T-helper 2 cell treated with Interferon-gamma antibody and Interleukin-4, amounts not matched to agents 100 ng/mL and 5 ng/mL, for 36 hours (primary cell): ENCODE data around the gene CELA2B. TPM values are rescaled to one million over a fixed set of nuclear protein-coding genes. Genes with fewer than 3 reads are reported as not detected.

Source experiments
- intact Hi-C: fragments of 100-400 bp; cut with micrococcal nuclease; formaldehyde crosslinking; loops from one replicate; pipeline ENCODE4 v1.15.1; 2023
- total RNA-seq: library from RNA; stranded (reverse); gene quantifications from 2 replicates; pipeline ENCODE4 v1.2.3, GENCODE V29; 2022

Gene CELA2B
- total RNA-seq, 1 donor from 2014 or later, result not detected

DNA sequence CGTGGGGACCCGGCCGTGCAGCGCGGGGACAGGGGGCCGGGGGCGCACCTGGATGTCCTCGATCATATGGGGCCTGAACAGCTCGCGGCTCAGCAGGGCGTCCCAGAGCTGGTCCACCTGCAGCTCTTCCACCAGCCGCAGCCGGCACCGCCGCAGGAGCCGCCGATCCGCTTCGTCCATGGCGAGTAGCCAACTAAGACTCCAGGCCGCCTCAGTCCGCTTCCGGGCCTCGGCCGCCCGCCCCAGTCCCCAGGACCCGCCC, 48.0 kb downstream of the CELA2B start, which contains the start of gene CASP9:
Gene CASP9 (minus strand): TSS at position 195 of the 262 bp plus-strand sequence. CDS start 15 bp downstream, at position 180.
- intact Hi-C loops, result loop anchor here (10.0 kb wide), 2 partner anchors 179 to 1789 kb away; no protein-coding TSS in a partner anchor

DNA sequence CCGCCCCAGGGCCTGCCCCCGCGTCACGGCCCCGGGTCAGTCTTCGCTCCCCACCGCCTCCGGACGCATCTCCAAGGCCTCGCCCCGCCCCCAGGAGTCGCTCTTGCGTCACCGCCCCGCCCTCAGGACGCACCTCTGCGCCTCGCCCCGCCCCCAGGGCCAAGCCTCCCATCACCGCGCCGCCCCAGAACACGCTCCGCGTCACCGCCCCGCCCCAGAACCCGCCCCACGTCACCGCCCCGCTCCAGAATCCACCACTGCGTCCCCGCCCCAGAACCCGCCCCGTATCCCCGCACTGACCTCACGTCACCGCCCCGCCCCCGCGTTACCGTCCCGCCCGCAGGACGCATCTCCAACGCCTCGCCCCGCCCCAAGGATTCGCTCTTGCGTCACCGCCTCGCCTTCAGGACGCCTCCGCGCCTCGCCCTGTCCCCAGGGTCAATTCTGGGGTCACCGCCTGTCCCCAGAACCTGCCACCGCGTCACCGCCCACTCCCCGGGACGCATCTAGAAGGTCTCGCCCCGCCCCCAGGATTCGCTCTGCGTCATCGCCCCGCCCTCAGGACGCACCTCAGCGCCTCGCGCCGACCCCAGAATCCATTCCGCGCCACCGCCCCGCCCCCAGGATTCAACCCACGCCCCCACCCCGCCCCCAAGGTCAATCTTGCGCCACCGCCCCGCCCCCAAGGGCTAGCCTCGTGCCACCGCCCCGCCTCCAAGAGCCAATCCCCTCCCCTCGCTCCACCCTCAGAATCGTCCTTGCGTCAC, 48.6 kb downstream of the CELA2B start:
- intact Hi-C loops, result loop anchor here (5.0 to 10.0 kb wide), 3 partner anchors 173 to 1790 kb away; no protein-coding TSS in a partner anchor

DNA sequence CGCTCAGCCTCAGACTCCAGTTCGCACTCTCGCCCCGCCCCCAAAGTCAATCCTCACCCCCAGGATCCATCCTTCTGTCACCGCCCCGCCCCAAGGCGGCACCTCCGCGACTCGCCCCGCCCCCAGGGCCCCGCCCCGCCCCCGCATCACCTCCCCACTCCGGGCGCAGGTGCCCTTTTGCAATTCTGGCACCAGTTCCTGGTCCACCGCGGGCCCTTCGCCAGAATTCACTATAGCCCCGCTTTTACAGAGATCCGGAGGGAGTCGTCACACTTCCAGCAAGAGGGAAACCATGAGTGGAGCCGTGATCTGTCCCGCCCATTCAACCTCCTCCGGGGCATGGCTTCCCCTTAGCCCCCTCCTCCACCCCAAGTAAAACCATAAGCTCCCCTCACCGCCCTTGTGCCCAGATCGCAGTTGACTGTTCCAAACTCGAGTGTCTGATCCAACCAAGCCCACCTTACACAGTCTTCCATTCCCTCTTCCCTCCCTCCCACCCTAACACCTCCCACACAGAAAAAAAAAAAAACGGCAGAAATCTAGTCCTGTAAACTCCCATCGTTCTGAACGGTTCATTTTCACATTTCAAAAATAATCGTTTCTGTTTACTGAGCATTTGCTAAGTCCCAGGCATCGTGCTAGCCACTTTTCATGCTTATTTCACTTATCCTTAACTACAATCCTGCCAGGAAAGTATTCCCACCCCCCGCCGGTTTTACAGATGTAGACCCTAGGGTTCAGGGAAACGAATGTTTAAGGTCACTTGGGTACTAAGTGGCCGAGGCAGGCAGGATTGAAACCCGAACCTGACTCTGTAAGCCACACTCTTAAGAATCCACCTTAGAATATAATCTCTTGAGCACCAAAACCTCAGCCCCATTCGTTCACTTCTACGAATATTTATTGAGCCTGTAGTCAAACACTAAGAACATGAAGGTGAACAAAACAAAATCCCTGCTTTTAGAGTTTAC, 49.4 kb downstream of the CELA2B start:
- intact Hi-C loops, result loop anchor here (1.0 to 10.0 kb wide), 7 partner anchors 53 to 1791 kb away; partner anchors contain the start of gene DDI2

DNA sequence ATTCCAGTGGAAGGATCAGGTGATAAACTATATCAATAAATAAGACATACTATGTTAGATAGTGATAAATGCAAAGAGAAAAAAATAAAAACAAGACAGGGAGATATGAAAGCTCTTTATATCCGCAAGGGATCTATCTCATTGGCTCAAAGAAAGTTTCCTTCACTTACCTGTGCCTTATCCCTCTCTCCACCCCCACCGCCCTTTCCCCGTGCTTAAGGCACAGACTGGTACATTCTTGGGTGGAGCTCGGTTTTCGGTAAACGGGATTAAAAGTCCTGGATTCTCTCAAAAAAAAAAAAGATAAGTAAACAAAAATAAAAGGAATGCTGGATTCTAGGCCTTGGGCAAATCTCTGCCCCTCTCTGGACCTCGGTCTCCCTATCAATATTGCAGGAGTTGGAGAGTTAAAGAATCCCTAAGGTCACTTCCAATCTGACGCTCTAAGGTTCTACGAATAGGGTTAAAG, 50.2 kb downstream of the CELA2B start:
- intact Hi-C loops, result loop anchor here (1.0 to 10.0 kb wide), 7 partner anchors 53 to 1791 kb away; partner anchors contain the start of gene DDI2

DNA sequence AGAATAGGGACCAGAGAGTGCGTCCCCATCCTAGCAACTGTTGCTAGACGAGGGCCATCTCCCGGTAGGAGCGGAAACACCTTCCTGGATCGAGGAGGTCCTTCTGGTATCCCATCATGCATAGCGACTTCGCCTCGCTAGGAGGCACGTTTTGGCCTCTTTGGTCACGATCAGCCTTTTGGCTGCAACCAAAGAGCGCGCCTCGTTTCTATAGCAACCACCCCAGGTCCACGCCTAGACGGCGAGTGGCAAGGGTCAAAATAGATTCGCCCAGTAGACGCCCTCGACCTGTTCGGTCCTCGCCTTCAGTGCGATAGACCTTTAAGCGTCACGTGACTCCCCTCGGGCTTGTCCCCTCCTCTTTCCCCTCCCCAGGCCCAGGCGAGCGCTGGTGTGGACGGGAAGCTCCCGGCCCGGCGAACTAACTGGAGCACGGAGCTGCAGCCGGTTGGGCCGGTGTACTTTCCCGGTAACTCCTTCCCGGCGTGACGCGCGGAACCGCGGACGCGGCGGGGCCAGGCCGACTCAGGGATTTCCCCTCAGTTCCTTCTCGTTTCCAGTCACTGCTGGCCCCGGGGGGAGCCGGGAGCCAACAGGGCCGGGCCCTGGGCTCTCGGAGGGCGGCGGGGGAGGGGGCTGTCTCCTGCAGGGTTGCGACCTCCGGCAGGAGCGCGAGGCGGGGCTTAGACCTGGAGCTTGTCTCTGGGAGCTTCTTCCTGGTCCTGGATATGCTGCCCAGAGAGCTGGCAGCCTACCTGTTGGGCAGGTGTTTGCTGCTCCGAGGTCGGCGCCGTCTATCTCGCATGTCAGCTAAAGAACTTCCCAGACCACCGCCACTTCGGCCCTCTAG, 50.8 kb downstream of the CELA2B start, which contains the start of gene DNAJC16:
Gene DNAJC16 (plus strand): TSS at position 359 of the 850 bp plus-strand sequence. CDS start 2,258 bp downstream, outside the sequence.
- intact Hi-C loops, result loop anchor here (1.0 to 10.0 kb wide), 7 partner anchors 52 to 1792 kb away; partner anchors contain the start of gene DDI2

DNA sequence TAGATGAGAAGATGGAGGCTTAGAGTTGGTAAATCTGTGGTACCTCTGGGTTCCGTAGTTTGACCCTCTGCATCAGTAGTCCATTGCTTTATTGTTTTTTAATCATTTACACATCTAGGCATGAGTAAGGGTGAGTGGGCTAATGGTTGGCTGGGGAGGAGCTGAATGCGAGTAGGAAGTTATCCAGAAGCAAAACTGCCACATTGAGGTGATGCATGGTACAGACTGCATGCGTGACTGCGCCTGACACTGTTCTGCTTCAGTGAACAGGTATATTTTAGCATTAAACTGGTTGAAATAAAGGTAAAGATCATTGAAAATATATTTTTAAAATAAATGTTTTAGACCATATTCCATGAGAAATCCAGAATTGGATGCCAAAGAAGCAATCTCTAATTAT, 55.1 kb downstream of the CELA2B start:
- intact Hi-C loops, result no loop called here

DNA sequence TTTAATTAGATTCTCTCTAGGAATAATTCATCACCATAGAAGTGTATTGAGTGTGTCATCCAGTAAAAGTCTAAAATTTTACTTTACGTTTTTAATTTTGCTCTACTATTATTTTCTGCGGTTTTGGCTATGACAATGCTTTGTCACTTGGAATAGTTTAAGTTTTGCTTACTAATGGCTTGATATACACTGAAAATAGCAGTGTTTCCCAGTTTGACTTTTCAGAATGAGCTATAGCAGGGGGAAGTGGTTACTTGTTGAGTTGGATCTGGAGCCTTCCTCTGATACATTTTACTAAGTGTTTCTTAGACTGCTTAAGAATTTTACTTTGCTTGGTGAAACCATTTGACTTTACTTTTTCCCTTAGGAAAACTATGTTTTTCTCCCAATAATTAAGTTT, 55.8 kb downstream of the CELA2B start:
- intact Hi-C loops, result no loop called here

DNA sequence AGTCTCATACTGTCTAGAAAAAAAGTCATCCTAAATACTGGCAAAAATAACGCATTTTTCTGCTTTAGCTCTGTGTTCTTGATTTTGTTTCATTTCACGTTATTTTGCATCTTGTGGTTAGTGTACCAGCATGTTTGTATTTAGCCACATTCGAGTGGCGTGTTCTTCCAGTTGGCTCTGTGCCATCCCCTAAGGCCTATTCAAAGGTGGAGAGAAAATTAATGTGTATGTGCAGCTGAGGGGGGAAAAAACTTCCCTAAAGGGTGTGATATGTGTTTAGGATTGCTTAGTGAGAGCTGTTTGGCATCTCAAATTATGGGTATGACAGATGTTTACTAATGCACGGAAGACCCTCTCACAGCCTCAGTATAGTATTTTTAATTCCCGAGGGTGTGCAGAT, 62.9 kb downstream of the CELA2B start:
- intact Hi-C loops, result no loop called here

DNA sequence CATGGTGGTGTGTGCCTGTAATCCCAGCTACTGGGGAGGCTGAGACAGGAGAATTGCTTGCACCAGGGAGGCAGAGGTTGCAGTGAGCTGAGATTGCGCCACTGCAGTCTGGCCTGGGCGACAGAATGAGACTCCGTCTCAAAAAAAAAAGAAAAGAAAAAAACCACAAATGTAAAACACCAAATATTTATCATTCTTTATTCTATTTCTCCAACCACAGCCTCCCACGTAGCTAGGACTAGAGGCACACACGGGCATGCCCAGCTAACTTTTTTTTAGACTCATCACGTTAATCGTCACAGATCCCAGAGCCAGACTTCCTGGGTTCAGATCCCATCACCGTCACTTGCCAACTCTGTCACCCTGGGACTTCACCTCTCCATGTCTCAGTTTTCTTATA, 64.3 kb downstream of the CELA2B start:
- intact Hi-C loops, result no loop called here

Other genes with a start within 250 kb of the CELA2B start
- gene FHAD1, start 228.9 kb upstream of the CELA2B start, total RNA-seq, result 0.09 TPM in 1 of 2 replicates, not detected in the other
- 109 and 110 TPM in 2 replicates for gene EFHD2, start 66.2 kb upstream of the CELA2B start, total RNA-seq
- 0.66 and 1.0 TPM in 2 replicates for gene CTRC, start 37.7 kb upstream of the CELA2B start, total RNA-seq
- gene CELA2A, start 19.4 kb upstream of the CELA2B start, total RNA-seq, result not detected in 2 replicates
- gene CASP9, start 48.1 kb downstream of the CELA2B start, total RNA-seq, result 17.4 and 18.3 TPM in 2 replicates
- 18.5 and 20.6 TPM in 2 replicates for gene DNAJC16, start 50.7 kb downstream of the CELA2B start, total RNA-seq
- gene AGMAT, start 108.9 kb downstream of the CELA2B start, total RNA-seq, result 20.2 and 20.4 TPM in 2 replicates
- gene DDI2, start 141.4 kb downstream of the CELA2B start, total RNA-seq, result 32.9 and 33.7 TPM in 2 replicates
- gene PLEKHM2, start 208.2 kb downstream of the CELA2B start, total RNA-seq, result 49.3 and 56.7 TPM in 2 replicates